Liver (tissue), 9 donors: ENCODE results near the gene SPTBN1. TPM values are rescaled to one million over a fixed set of nuclear protein-coding genes. Genes with fewer than 3 reads are reported as not detected.
A peak's percentile ranks its signal among the peaks of the same experiment; 100 is the strongest.

Experiments
- DNase-seq: peaks from one replicate; pipeline ENCODE4 v3.0.0-alpha.2; 2017; ENCODE audit warnings: low spot score
- H3K27ac ChIP-seq, 2 donors: one replicate each; pipeline ENCODE4 v1.7.0; 2013; ENCODE audit warnings: inconsistent platforms in 2 of 2, low read length in 2 of 2, control low read depth in 1 of 2, low read depth in 1 of 2, mild to moderate bottlenecking in 1 of 2
- H3K27me3 ChIP-seq, 4 donors: one replicate each; pipeline versions ENCODE4 v1.6.1 to v1.7.0; 2013; ENCODE audit warnings: low read length in 3 of 4, inconsistent platforms in 1 of 4, mild to moderate bottlenecking in 1 of 4, moderate library complexity in 1 of 4; ENCODE audit not compliant: control insufficient read depth in 4 of 4, insufficient read depth in 4 of 4
- H3K36me3 ChIP-seq, 4 donors: one replicate each; pipeline versions ENCODE4 v1.6.1 to v1.7.0; 2013; ENCODE audit warnings: low read length in 3 of 4, mild to moderate bottlenecking in 3 of 4, low read depth in 1 of 4, moderate library complexity in 1 of 4; ENCODE audit not compliant: control insufficient read depth in 4 of 4, insufficient read depth in 3 of 4
- H3K4me1 ChIP-seq, 4 donors: one replicate each; pipeline versions ENCODE4 v1.6.1 to v1.7.0; 2013; ENCODE audit warnings: low read length in 3 of 4, mild to moderate bottlenecking in 3 of 4, moderate library complexity in 1 of 4; ENCODE audit not compliant: control insufficient read depth in 4 of 4, insufficient read depth in 4 of 4
- H3K4me3 ChIP-seq, 3 donors: one replicate each; pipeline versions ENCODE4 v1.6.1 to v1.7.0; 2013; ENCODE audit warnings: low read length in 3 of 3, control low read depth in 1 of 3, low read depth in 1 of 3, mild to moderate bottlenecking in 1 of 3
- H3K9ac ChIP-seq, 2 donors: one replicate each; pipeline ENCODE4 v1.7.0; 2013; ENCODE audit warnings: low read length in 2 of 2, mild to moderate bottlenecking in 2 of 2, moderate library complexity in 2 of 2, control low read depth in 1 of 2, low read depth in 1 of 2
- H3K9me3 ChIP-seq, 4 donors: one replicate each; pipeline versions ENCODE4 v1.6.1 to v1.7.0; 2013; ENCODE audit warnings: low read length in 3 of 4; ENCODE audit not compliant: control insufficient read depth in 4 of 4
- ATF3 ChIP-seq: IDR thresholded peaks from 2 replicates; pipeline ENCODE4 v1.6.1; 2016; ENCODE audit warnings: antibody characterized with exemption
- CTCF ChIP-seq: fragments of 150-350 bp; IDR thresholded peaks from 2 replicates; pipeline ENCODE4 v1.5.1; 2017; ENCODE audit warnings: improper control_type of control experiment, low read depth, low read length; ENCODE audit not compliant: missing input control
- EGR1 ChIP-seq, 2 donors: IDR thresholded peaks; 2 replicates each; pipeline ENCODE4 v1.6.1; 2016 to 2018; ENCODE audit warnings: antibody characterized with exemption in 2 of 2, low read depth in 2 of 2
- FOXA1 ChIP-seq: IDR thresholded peaks from 2 replicates; pipeline ENCODE4 v1.6.1; 2016; ENCODE audit warnings: antibody characterized with exemption
- FOXA2 ChIP-seq: IDR thresholded peaks from 2 replicates; pipeline ENCODE4 v1.6.1; 2016; ENCODE audit warnings: antibody characterized with exemption
- GABPA ChIP-seq, 2 donors: IDR thresholded peaks in 1 of 2; conservative IDR thresholded peaks in 1 of 2; 2 replicates each; pipeline ENCODE4 v1.6.1; 2016; ENCODE audit warnings: antibody characterized with exemption in 2 of 2, mild to moderate bottlenecking in 1 of 2, moderate library complexity in 1 of 2
- HNF4A ChIP-seq, 2 donors: conservative IDR thresholded peaks; 2 replicates each; pipeline ENCODE4 v1.6.1; 2016; ENCODE audit warnings: antibody characterized with exemption in 2 of 2, mild to moderate bottlenecking in 2 of 2
- HNF4G ChIP-seq: IDR thresholded peaks from 2 replicates; pipeline ENCODE4 v1.6.1; 2016; ENCODE audit warnings: antibody characterized with exemption
- JUND ChIP-seq, 2 donors: IDR thresholded peaks; 2 replicates each; pipeline ENCODE4 v1.6.1; 2016; ENCODE audit warnings: antibody characterized with exemption in 2 of 2
- MAX ChIP-seq: IDR thresholded peaks from 2 replicates; pipeline ENCODE4 v1.6.1; 2016; ENCODE audit warnings: antibody characterized with exemption
- NR2F2 ChIP-seq: IDR thresholded peaks from 2 replicates; pipeline ENCODE4 v1.6.1; 2016; ENCODE audit warnings: antibody characterized with exemption
- RAD21 ChIP-seq, 2 donors: IDR thresholded peaks; 2 replicates each; pipeline ENCODE4 v1.6.1; 2016; ENCODE audit warnings: antibody characterized with exemption in 2 of 2, mild to moderate bottlenecking in 2 of 2
- REST ChIP-seq: IDR thresholded peaks from 2 replicates; pipeline ENCODE4 v1.6.1; 2016; ENCODE audit warnings: antibody characterized with exemption, mild to moderate bottlenecking
- RXRA ChIP-seq, 2 donors: IDR thresholded peaks; 2 replicates each; pipeline ENCODE4 v1.6.1; 2017 to 2018; ENCODE audit warnings: antibody characterized with exemption in 2 of 2, mild to moderate bottlenecking in 1 of 2
- TAF1 ChIP-seq: conservative IDR thresholded peaks from 2 replicates; pipeline ENCODE4 v1.6.1; 2016; ENCODE audit warnings: antibody characterized with exemption, mild to moderate bottlenecking
- ZBTB33 ChIP-seq: IDR thresholded peaks from 2 replicates; pipeline ENCODE4 v1.6.1; 2016; ENCODE audit warnings: antibody characterized with exemption
- WGBS: extraction: QIAGEN DNeasy Blood & Tissue Kit; methylation state at CpG from one replicate; pipeline ENCODE4 v1.1.7; 2013; 5-methylcytosine and 5-hydroxymethylcytosine counted together
- polyA plus RNA-seq, 2 donors: library from polyadenylated mRNA; stranded (reverse) in 1 of 2; unstranded in 1 of 2; fragments of 200-250 nt in 1 of 2; fragments of >200 nt in 1 of 2; fragmentation: Nextera tagmentation in 1 of 2; extraction: Ambion mirVana in 1 of 2; gene quantifications; one replicate each; pipeline versions ENCODE4 v1.2.1 to v1.2.3, GENCODE V29; 2013 to 2015
- total RNA-seq, 2 donors: library from RNA; depleted of rRNA; stranded (reverse); fragments of >200 nt; gene quantifications; one replicate each; pipeline ENCODE4 v1.2.3, GENCODE V29; 2014
- donor health status: healthy.
- donor health status: healthy.
- donor health status: healthy.
- donor health status: healthy.
- donor health status: healthy.

Gene SPTBN1
- total and polyA plus RNA-seq, 4 donors, result 44.8 to 191 (median 75.9) TPM

GRCh38 chr2:54549917-54550518 is 93.9 kb downstream of the SPTBN1 start:
- Histone ChIP-seq H3K9me3 (no peaks in the 10 kb centered on the region), H3K4me1 (peaks cover 6 to 29% (median 7%) of the 10 kb centered on the region in 4 donors), H3K36me3 (no peaks in the 10 kb centered on the region), H3K27me3 (no peaks in the 10 kb centered on the region), H3K9ac (no peak overlapping the region), H3K4me3 (no peak overlapping the region), H3K27ac (peak overlapping the region in 1 of 2 donors; percentile 22)
- TF ChIP-seq RAD21 (IDR thresholded peaks at IDR 0.05), result no peak
- 85% methylated on average over 4 of the region's 4 CpGs for WGBS
- no peak for DNase-seq

- 76% methylated on average over 3 of the region's 3 CpGs for WGBS
- no peak overlapping the region for H3K9ac ChIP-seq
- DNase-seq, result no peak
These were observed 94.4 kb downstream of the SPTBN1 start for GRCh38 chr2:54550547-54550946.

More at GRCh38 chr2:54550547-54550946, 94.4 kb downstream of the SPTBN1 start:
- H3K27ac ChIP-seq, result peak overlapping the region; percentile 22 to 31
- no peaks in the 10 kb centered on the region for H3K27me3 ChIP-seq
- no peak overlapping the region for H3K4me3 ChIP-seq
- no peaks in the 10 kb centered on the region for H3K9me3 ChIP-seq
- TF ChIP-seq HNF4G (no peak), ZBTB33 (no peak), FOXA1 (no peak), FOXA2 (no peak), EGR1 (IDR thresholded peaks at IDR 0.05; ENCODE audit: low read depth in 2 of 2) (no peak), ATF3 (no peak), JUND (IDR thresholded peaks at IDR 0.05) (no peak), RAD21 (IDR thresholded peaks at IDR 0.05) (no peak), REST (no peak), CTCF (no peak), NR2F2 (no peak), MAX (no peak), RXRA (IDR thresholded peaks at IDR 0.05) (no peak), GABPA (IDR thresholded peaks at IDR 0.05 in 1 of 2, conservative IDR thresholded peaks at IDR 0.05 in 1 of 2) (no peak), TAF1 (no peak), HNF4A (conservative IDR thresholded peaks at IDR 0.05) (no peak)
- no peaks in the 10 kb centered on the region for H3K36me3 ChIP-seq
- H3K4me1 ChIP-seq, result peaks cover 8 to 28% (median 10%) of the 10 kb centered on the region in 4 donors
